Left colon (tissue), 2 donors: Measurements from ENCODE around the gene SLC27A5. TPM values are rescaled to one million over a fixed set of nuclear protein-coding genes. Genes with fewer than 3 reads are reported as not detected.
"Not testable (repeated sequence)": the region's sequence is repeated elsewhere in the genome, so short reads cannot be mapped to it uniquely, and the experiment has no call there.

Experiments used
- ATAC-seq: fragments of 200-7000 bp; cut with Tn5 transposase; one replicate; pipeline ENCODE4 v1.9.1; 2020; ENCODE audit warnings: mild to moderate bottlenecking, moderate library complexity
- DNase-seq, 2 donors: peaks; one replicate each; pipeline ENCODE4 v3.0.0-alpha.2; 2020
- intact Hi-C, 2 donors: fragments of 100-400 bp; cut with DNase I in 1 of 2; cut with micrococcal nuclease in 1 of 2; formaldehyde crosslinking; loops; one replicate each; pipeline versions ENCODE4 v1.11.2 to v1.14.0; 2022; cut with DNase I, micrococcal nuclease
- total RNA-seq, 2 donors: library from RNA; stranded (reverse); fragmentation: NEBNext Ultra II Directional; extraction: Animal tissue kit (Norgen Biotek cat#: 25700); gene quantifications; one replicate each; pipeline ENCODE4 v1.2.1, GENCODE V29; 2021
- donor health status: DM: no; HTN: no; CAD: no.
- donor health status: DM: yes; HTN: yes; CAD: no.

The SLC27A5 gene
- total RNA-seq, 2 donors from 2014 or later = 2.8 to 4.6 TPM

DNA sequence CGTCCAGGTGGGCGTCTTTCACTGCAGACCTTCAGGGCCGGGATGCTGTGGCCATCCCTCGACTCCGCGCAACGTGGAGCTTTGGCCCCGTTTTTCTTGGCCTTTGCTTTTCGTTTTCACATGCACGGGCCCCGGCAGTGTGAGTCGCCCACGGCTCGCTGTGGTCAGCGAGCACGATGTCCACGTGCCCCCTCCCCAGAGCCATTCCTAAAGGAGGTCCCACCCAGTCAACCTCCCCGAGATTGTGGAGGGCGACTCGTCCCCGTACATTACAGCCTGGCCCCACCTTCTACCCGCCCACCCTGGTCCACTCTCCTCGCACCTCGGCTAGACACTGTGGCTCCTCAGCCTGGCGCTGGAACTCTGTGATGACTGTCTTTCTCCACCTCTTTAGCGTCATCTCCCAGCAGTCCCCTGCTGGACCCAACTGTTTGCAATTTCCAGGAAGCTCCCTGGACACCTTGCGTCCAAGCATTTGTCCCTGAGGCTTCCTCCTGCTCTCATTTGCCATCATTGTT lies 35.2 kb downstream of the SLC27A5 start:
- DNase-seq = peak in 1 of 2 donors; percentile 50
- intact Hi-C loops = no loop called here
- no peak for ATAC-seq

DNA sequence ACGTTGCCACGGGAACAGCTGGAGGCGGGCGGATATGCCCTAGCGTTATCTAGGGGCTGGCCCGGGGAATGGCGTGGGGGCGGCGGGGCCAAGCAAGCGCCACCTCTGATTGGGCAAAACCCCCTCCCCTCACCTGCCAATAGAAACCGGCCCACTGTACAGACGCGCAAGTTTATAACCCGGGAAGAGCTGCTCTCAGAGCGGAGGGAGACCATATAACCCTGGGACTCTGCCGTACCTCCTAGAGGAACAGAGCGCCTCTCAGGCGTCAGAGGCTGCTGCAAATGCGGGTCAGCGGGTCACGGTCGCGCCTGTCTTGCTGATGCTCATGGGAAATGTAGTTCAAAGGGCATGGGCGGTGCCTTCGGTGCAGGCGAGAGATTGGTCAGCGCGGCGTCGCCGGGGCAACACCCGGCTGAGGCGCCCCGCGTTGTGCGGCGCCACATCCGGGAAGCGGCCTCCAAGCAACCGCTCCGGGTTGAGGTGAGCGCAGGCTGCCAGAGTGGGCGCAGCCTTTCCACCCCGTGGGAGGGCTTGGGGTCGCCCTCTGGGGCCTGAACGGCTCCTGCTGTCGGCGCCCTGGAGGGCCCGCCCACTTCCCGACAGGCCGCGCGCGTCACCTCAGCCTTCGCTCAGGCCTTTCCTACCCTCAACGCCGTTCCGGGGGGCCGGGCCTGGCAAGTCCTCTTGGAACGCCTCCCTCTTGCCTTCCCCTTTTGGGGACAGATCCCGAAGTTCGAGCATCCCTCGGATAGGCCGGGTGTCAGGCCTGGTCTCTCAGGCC lies 35.9 kb downstream of the SLC27A5 start, which contains the start of gene ZNF446:
ZNF446 (plus strand) TSS at position 639 of the 784 bp plus-strand sequence. CDS start 867 bp downstream, outside the sequence.
- ATAC-seq = peak; percentile 92
- intact Hi-C loops = no loop called here
- peak; percentile 97 to 98 for DNase-seq

DNA sequence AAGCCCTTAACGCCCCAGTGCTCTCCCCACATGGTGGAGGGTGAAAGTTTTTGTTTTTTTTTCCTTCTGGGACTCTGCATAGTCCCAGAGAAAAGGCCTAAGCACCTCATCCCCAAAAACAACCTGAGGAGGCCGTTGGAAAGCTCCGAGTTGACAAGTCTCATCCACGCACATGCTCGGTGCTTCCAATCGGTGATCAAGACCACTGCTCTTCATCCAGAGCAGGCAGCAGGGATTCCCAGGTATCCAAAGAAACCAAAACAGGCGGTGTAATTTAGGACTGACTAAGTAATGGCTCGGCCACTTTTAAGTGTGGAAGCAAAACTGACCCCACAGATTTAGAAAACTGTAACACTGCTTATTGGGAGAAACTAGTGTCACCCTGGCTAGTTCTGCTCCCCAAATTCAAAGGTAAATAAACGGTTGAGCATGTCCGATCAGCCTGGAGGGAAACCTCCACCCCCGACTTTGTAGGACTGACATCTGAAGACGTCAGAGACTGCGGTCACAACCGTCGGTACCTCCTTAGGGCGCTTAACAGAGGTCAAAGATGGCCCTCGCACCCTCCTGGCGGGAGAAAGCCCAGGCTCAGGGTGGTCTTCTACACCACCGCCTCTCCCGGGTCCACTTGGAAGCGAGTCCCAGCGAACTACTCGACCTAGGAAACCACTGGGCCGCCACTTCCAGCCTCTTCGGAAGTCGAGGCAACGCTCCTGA lies 36.6 kb downstream of the SLC27A5 start:
- intact Hi-C loops = no loop called here
- ATAC-seq = peak; percentile 2
- DNase-seq = no peak

DNA sequence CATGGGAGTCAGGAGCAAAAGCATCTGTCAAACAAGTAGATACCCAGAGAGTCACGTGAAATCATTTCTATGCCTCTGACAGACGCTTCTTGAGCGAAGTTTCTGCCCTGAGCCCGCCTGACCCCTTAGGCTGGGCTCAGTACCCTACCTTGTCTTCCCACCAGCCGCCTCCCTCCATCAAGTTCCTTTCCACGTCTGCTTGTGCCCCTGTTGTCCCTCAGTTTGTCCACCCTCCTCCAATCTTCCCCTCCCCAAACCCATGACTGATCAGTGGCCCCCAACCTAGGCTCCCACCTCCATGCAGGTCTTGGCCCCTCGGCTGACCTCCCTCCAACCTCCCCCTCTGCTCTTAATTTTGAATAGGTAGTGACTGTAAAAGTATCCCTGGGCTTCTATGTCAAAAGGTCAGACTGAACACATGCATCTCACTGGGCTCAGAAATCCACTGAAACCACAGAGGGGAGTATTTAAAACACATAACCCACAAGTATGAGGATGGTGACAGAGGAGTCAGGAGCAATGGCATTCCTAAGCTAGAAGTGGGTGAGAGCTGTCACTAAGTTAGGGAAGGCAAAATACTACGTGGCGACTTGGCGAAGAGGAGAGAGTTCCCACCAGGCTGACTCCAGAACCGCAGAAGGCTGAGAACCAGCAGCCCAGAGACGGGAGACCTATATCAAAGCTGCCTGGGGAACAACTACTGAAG lies 37.3 kb downstream of the SLC27A5 start:
- no peak for ATAC-seq
- intact Hi-C loops = no loop called here
- no peak for DNase-seq

DNA sequence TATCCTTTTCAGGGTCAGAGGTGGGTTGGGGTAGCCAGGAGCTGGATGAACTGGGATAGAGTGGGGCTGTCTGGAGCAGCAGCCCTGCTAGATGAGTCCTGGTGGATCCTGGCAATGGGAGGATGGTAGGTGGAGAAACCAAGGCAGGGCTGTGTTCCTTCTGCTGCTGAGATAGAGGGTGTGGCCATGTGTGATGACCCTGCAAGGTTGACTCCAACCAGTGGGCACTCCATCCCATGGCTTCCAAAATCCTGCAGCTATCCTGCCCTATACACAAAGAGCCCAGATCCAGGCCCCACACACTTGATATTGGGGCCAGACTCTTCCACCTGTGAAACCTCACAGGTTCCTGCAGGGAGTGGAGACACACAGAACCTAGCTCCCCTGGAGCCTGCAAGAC lies 38.0 kb downstream of the SLC27A5 start:
- DNase-seq (no peak), ATAC-seq (no peak)
- intact Hi-C loops = no loop called here

DNA sequence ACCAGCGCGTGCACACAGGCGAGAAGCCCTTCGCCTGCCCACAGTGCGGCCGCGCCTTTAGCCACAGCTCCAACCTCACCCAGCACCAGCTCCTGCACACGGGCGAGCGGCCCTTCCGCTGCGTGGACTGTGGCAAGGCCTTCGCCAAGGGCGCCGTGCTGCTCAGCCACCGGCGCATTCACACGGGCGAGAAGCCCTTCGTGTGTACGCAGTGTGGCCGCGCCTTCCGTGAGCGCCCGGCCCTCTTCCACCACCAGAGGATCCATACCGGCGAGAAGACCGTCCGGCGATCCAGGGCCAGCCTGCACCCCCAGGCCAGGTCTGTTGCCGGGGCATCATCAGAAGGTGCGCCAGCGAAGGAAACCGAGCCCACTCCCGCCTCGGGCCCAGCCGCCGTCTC lies 40.1 kb downstream of the SLC27A5 start:
- intact Hi-C loops = no loop called here
- no peak for DNase-seq
- ATAC-seq = no peak

DNA sequence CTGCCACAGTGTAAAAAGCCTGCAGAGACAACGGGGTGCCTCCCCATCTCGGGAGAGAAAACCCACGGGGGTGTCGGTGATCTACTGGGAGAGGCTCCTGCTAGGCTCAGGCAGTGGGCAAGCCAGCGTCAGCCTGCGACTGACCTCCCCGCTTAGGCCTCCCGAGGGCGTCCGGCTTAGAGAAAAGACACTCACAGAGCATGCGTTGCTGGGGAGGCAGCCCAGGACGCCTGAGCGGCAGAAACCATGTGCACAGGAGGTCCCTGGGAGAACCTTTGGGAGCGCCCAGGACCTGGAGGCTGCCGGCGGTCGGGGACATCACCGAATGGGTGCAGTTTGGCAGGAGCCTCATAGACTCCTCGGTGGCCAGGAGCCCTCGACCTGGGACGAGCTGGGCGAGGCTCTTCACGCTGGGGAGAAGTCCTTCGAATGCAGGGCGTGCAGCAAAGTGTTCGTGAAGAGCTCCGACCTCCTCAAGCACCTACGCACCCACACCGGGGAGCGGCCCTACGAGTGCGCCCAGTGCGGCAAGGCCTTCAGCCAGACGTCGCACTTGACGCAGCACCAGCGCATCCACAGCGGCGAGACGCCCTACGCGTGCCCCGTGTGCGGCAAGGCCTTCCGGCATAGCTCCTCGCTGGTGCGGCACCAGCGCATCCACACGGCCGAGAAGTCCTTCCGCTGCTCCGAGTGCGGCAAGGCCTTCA lies 40.8 kb downstream of the SLC27A5 start:
- intact Hi-C loops, DNase-seq, ATAC-seq: not testable (repeated sequence)

DNA sequence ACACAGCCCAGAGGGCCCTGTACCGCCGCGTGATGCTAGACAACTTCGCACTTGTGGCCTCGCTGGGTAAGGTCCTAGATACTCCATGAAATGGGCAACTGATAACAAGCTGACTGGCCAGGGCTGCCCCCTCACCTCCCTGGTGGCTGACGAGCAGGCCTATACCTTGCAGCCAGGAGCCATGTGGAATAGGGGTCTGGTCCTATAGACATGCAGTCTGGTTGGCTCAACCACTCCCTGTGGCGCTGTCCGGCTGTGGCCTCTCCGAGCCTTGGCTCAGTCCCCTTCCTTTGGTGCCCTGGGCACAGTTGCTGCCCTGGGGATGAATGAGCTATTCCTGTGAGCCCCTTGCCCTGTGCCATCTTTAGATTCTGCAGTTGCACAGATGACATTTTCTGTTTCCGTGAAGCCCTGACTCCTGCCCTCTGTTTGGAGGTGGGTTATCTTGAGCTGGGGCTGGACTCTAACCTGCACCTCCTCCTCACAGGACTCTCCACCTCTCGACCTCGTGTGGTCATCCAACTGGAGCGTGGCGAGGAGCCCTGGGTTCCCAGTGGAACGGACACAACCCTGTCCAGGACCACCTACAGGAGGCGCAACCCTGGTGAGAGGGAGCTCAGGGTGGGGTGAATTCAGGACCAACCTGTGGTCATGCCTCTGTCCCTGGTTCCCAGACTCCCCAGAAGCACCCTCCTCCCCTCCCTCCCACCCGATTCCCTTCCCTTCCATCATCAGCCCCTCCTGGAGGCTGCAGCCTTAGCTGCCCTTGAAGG lies 42.4 kb downstream of the SLC27A5 start:
- no peak for DNase-seq
- ATAC-seq = no peak
- intact Hi-C loops = no loop called here

DNA sequence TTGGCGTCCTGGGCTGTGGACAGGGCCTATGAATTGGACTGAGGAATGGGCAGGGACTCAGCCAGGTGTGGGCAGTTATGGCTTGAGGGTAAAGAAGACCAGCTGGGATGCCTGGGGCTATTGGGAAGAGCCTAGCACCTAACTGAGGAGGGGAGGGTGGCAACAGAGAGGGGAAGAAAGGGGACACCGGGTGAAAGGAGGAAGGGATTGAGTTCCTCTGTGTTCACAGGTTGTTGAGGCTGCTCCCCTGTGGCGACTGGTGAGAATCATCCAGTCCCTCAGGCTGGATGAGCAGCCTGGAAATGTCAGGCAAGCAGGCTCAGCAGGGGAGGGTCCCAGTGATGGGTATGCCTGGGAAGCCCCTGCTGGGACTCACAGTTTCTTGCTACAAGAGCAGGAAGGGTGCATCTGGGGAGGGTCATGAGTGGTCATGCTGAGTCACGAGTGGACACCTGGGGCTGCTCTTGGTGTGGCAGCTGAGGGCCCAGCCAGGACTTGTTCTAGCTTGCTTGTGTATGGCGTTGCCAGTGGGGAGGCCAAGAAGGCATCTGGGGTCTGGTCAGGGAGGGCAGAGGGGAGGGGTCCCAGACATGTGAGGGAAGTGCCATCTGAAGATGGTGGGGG lies 43.5 kb downstream of the SLC27A5 start:
- intact Hi-C loops = no loop called here
- no peak for ATAC-seq

DNA sequence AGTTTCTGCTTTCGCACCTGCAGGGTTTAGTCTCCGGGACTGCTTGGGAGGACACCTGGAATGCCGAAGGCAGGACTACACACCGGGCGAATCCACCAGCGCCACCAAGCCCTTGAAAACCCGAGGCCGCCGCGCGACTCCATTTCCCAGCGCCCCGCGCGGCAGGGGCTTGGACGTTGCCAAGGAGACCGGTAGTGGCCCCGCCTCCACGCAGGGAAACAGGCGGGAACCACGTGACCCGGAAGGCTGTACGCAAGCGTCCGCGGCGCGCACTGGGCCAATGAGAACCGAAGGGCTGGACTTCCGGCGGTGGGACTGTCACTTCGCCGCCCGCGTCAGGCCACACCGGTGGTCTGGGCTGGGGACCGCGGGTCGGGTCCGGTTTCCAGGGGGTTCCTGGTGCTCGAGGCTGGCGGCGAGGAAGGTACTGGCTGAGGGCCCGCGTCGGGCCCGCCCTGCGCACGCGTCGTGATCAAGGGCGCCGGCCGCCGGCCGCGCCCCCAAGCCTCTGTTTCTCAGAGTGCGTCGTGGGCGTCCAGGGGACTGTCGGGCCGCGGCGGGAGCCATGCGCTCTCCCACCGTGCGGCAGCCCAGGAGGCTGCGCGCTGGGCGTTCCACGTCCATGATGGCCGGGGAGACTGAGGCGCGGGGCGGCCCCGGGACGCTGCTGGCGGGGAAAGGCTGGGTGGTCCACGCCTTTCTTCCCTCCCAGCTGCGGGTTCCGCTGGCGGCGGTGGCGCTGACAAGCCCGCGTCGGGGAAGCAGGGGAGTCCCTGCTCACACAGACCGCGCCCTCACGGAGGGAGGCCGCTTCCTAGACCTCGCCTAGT lies 44.8 kb downstream of the SLC27A5 start, which contains the start of gene ZNF324:
ZNF324 (plus strand) TSS at position 321 of the 830 bp plus-strand sequence. CDS start 2,106 bp downstream, outside the sequence.
- peak; percentile 98 for ATAC-seq

More for the DNA sequence above, 43.5 kb downstream of the SLC27A5 start:
- no peak for DNase-seq

DNA sequence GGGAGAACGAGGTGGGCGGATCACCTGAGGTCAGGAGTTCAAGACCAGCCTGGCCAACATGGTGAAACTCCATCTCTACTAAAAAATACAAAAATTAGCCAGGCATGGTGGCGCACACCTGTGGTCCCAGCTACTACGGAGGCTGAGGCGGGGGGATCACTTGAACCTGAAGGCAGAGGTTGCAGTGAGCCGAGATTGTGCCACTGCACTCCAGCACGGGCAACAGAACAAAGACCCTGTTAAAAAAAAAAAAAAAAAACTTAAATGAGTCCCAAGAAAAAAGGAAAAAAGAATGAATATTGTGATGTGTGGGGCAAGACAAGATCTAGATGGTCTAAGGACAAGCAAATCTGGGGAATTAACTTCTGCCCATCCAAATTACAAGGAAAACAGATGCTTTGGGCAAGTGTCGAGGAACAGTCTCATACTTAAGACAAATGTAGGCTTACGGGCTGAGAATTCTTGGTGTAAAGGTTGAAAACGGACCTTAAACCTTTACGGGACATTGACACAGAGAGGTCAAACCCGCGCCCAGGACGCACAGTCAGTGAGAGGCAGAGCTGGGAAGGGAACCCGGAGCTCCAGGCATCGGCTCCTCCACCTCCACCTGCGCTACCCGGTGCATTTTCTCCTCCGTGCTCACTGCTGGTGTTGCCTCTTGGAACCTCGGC lies 45.6 kb downstream of the SLC27A5 start:
- intact Hi-C loops = no loop called here

More for the DNA sequence above, 44.8 kb downstream of the SLC27A5 start, which contains the start of gene ZNF324:
- intact Hi-C loops = no loop called here
- DNase-seq = peak; percentile 97 to 100

DNA sequence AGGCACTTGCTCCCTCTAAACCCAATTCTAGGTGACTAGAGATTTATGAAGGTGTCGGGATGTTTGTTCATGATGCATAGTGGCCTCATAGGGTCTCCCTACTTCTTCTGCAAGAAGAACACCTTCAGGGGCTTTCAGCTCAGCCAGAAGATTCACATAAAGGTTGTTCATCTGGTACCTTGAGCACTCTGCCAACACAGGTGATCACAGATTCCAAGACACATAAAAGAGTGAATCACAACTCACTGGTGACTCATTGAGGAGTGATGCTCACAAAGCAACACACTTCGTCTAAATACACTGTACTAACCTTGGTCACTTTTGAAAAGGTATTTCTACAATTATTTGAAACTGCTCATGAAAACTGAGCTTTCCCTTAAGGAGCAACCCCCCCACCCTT lies 51.8 kb downstream of the SLC27A5 start:
- intact Hi-C loops = no loop called here
- ATAC-seq = no peak
- DNase-seq = no peak

More for the DNA sequence above, 45.6 kb downstream of the SLC27A5 start:
- peak; percentile 44 for ATAC-seq
- no peak for DNase-seq

DNA sequence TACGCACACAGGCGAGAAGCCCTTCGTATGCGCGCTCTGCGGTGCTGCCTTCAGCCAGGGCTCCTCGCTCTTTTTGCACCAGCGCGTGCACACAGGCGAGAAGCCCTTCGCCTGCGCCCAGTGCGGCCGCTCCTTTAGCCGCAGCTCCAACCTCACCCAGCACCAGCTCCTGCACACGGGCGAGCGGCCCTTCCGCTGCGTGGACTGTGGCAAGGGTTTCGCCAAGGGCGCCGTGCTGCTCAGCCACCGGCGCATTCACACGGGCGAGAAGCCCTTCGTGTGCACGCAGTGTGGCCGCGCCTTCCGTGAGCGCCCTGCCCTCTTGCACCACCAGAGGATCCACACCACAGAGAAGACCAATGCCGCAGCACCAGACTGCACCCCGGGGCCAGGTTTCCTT lies 55.7 kb downstream of the SLC27A5 start:
- DNase-seq (no peak), ATAC-seq (no peak)
- intact Hi-C loops = no loop called here

DNA sequence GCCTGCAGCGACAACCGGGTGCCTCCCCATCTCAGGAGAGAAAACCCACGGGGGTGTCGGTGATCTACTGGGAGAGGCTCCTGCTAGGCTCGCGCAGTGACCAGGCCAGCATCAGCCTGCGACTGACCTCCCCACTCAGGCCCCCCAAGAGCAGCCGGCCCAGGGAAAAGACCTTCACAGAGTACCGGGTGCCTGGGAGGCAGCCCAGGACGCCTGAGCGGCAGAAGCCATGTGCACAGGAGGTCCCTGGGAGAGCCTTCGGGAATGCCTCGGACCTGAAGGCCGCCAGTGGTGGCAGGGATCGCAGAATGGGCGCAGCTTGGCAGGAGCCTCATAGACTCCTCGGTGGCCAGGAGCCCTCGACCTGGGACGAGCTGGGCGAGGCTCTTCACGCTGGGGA lies 56.5 kb downstream of the SLC27A5 start:
- intact Hi-C loops = no loop called here
- no peak for ATAC-seq
- DNase-seq = no peak

DNA sequence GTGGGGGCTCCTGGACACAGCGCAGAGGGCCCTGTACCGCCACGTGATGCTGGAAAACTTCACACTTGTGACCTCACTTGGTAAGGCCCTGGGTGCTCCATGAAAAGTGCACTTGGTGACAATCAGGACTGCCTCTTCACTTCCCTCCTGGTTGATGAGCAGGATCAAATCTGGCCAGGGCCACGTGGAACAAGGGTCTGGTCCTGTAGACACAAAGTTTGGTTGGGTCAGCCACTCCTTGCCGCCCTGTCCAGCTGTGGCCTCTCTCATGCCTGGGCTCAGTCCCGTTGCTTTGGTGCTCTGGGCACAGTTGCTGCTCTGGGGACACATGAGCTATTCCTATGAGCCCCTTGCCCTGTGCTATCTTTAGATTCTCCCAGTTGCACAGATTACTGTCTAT lies 58.0 kb downstream of the SLC27A5 start:
- DNase-seq (no peak), ATAC-seq (no peak)
- intact Hi-C loops = no loop called here
